H9 (cell line): ENCODE results near the gene DKKL1. TPM values are rescaled to one million over a fixed set of nuclear protein-coding genes. Genes with fewer than 3 reads are reported as not detected.

Experiments used
- DNase-seq: peaks from one replicate; pipeline ENCODE4 v3.0.0-alpha.2; 2017
- H2AFZ ChIP-seq: one replicate; pipeline ENCODE4 v1.6.1; 2013; ENCODE audit warnings: mild to moderate bottlenecking, low read length, control low read depth, moderate library complexity
- H2AK5ac ChIP-seq: 2 replicates; pipeline ENCODE4 v1.6.1; 2013; ENCODE audit warnings: low read length, control low read depth, mixed read lengths; ENCODE audit not compliant: insufficient read length
- H2BK120ac ChIP-seq: one replicate; pipeline ENCODE4 v1.6.1; 2013; ENCODE audit warnings: low read depth, mild to moderate bottlenecking, low read length, control low read depth, inconsistent platforms; ENCODE audit not compliant: poor library complexity, severe bottlenecking
- H2BK12ac ChIP-seq: 2 replicates; pipeline ENCODE4 v1.6.1; 2013; ENCODE audit warnings: low read length, control low read depth, mixed read lengths, low read depth; ENCODE audit not compliant: insufficient read length
- H2BK15ac ChIP-seq: 2 replicates; pipeline ENCODE4 v1.6.1; 2013; ENCODE audit warnings: low read depth, low read length, control low read depth
- H2BK20ac ChIP-seq: one replicate; pipeline ENCODE4 v1.6.1; 2013; ENCODE audit warnings: low read depth, mild to moderate bottlenecking, low read length, control low read depth, inconsistent platforms; ENCODE audit not compliant: poor library complexity, severe bottlenecking
- H2BK5ac ChIP-seq: 2 replicates; pipeline ENCODE4 v1.6.1; 2013; ENCODE audit warnings: low read length, control low read depth, mixed read lengths; ENCODE audit not compliant: insufficient read length
- H3K14ac ChIP-seq: 2 replicates; pipeline ENCODE4 v1.6.1; 2013; ENCODE audit warnings: low read length, control low read depth; ENCODE audit not compliant: insufficient read depth
- H3K18ac ChIP-seq: 2 replicates; pipeline ENCODE4 v1.6.1; 2013; ENCODE audit warnings: low read depth, mild to moderate bottlenecking, mixed read lengths, low read length, control low read depth; ENCODE audit not compliant: insufficient read length
- H3K23ac ChIP-seq: 2 replicates; pipeline ENCODE4 v1.6.1; 2013; ENCODE audit warnings: low read length, control low read depth, mixed read lengths, low read depth; ENCODE audit not compliant: insufficient read length
- H3K23me2 ChIP-seq: 2 replicates; pipeline ENCODE4 v1.6.1; 2013; ENCODE audit warnings: low read depth, mild to moderate bottlenecking, mixed read lengths, low read length, control low read depth; ENCODE audit not compliant: insufficient read length, poor library complexity, severe bottlenecking
- H3K27ac ChIP-seq: 2 replicates; pipeline ENCODE4 v1.5.1; 2013; ENCODE audit warnings: low read length, control low read depth, mixed read lengths, low read depth; ENCODE audit not compliant: insufficient read length
- H3K27me3 ChIP-seq: 2 replicates; pipeline ENCODE4 v1.6.1; 2013; ENCODE audit warnings: low read length, control low read depth, inconsistent platforms; ENCODE audit not compliant: insufficient read depth
- H3K4ac ChIP-seq: 2 replicates; pipeline ENCODE4 v1.6.1; 2013; ENCODE audit warnings: low read depth, mild to moderate bottlenecking, control low read depth, inconsistent platforms, low read length, moderate library complexity
- H3K4me1 ChIP-seq: 2 replicates; pipeline ENCODE4 v1.6.1; 2013; ENCODE audit warnings: low read length, control low read depth, inconsistent platforms; ENCODE audit not compliant: insufficient read depth
- H3K4me2 ChIP-seq: 2 replicates; pipeline ENCODE4 v1.6.1; 2013; ENCODE audit warnings: low read length, control low read depth, mixed read lengths; ENCODE audit not compliant: insufficient read length, insufficient read depth
- H3K56ac ChIP-seq: 2 replicates; pipeline ENCODE4 v1.6.1; 2013; ENCODE audit warnings: low read depth, mild to moderate bottlenecking, mixed read lengths, low read length, control low read depth; ENCODE audit not compliant: insufficient read length
- H3K79me1 ChIP-seq: 2 replicates; pipeline ENCODE4 v1.6.1; 2013; ENCODE audit warnings: low read depth, mild to moderate bottlenecking, moderate library complexity, low read length, control low read depth, inconsistent platforms; ENCODE audit not compliant: insufficient read depth, poor library complexity, severe bottlenecking
- H3K79me2 ChIP-seq: 2 replicates; pipeline ENCODE4 v1.6.1; 2013; ENCODE audit warnings: low read length, control low read depth, inconsistent platforms; ENCODE audit not compliant: insufficient read depth
- H3K9ac ChIP-seq: 2 replicates; pipeline ENCODE4 v1.6.1; 2013; ENCODE audit warnings: low read length, control low read depth, mixed read lengths; ENCODE audit not compliant: insufficient read length; ENCODE audit errors: extremely low read depth
- H3K9me3 ChIP-seq: one replicate; pipeline ENCODE4 v1.6.1; 2013; ENCODE audit warnings: low read depth, low read length, inconsistent platforms; ENCODE audit not compliant: control insufficient read depth
- H3T11ph ChIP-seq: one replicate; pipeline ENCODE4 v1.6.1; 2013; ENCODE audit warnings: mild to moderate bottlenecking, low read length, control low read depth, inconsistent platforms
- H4K20me1 ChIP-seq: one replicate; pipeline ENCODE4 v1.6.1; 2013; ENCODE audit not compliant: control insufficient read depth, insufficient read length, insufficient read depth
- H4K5ac ChIP-seq: 2 replicates; pipeline ENCODE4 v1.6.1; 2013; ENCODE audit warnings: low read depth, mild to moderate bottlenecking, mixed read lengths, low read length, control low read depth; ENCODE audit not compliant: insufficient read length
- H4K8ac ChIP-seq: replicated peaks from 2 replicates; pipeline ENCODE4 v1.6.1; 2013; ENCODE audit warnings: low read length, control low read depth, mixed read lengths, low read depth; ENCODE audit not compliant: insufficient read length
- H4K91ac ChIP-seq: 2 replicates; pipeline ENCODE4 v1.6.1; 2013; ENCODE audit warnings: low read depth, mild to moderate bottlenecking, moderate library complexity, mixed read lengths, low read length, control low read depth; ENCODE audit not compliant: insufficient read length
- H3K27ac Mint-ChIP-seq, 3 experiments: 2 replicates in 2 of 3; 3 replicates in 1 of 3; pipeline ENCODE4 v1.8.0; 2020 to 2021; ENCODE audit warnings: mixed read lengths in 3 of 3, mild to moderate bottlenecking in 1 of 3, moderate library complexity in 1 of 3
- H3K27me3 Mint-ChIP-seq: 2 replicates; pipeline ENCODE4 v1.8.0; 2021; ENCODE audit warnings: low read depth, mild to moderate bottlenecking, moderate library complexity, mixed read lengths
- H3K36me3 Mint-ChIP-seq, 3 experiments: 2 replicates in 2 of 3; 3 replicates in 1 of 3; pipeline ENCODE4 v1.8.0; 2020 to 2021; ENCODE audit warnings: low read depth in 3 of 3, mixed read lengths in 3 of 3; ENCODE audit not compliant: insufficient read depth in 1 of 3
- H3K4me1 Mint-ChIP-seq, 2 experiments: 2 replicates each; pipeline ENCODE4 v1.8.0; 2020; ENCODE audit warnings: mixed read lengths in 2 of 2
- H3K4me3 Mint-ChIP-seq, 2 experiments: 2 replicates in 1 of 2; 3 replicates in 1 of 2; pipeline ENCODE4 v1.8.0; 2020 to 2021; ENCODE audit warnings: mild to moderate bottlenecking in 2 of 2, mixed read lengths in 2 of 2, moderate library complexity in 1 of 2
- H3K9me3 Mint-ChIP-seq, 2 experiments: 2 replicates in 1 of 2; 3 replicates in 1 of 2; pipeline ENCODE4 v1.8.0; 2020; ENCODE audit warnings: mild to moderate bottlenecking in 2 of 2, mixed read lengths in 2 of 2, moderate library complexity in 1 of 2
- CTCF ChIP-seq: fragments of 200-600 bp; sonication (generic); conservative IDR thresholded peaks from 3 replicates; pipeline ENCODE4 v1.8.0; 2021; ENCODE audit warnings: antibody characterized with exemption, mild to moderate bottlenecking
- WGBS: extraction: QIAGEN DNeasy Blood & Tissue Kit; methylation state at CpG from one replicate; pipeline ENCODE4 v1.1.7; 2013; ENCODE audit warnings: missing lambda C conversion rate, low lambda C conversion rate, mixed read lengths; ENCODE audit not compliant: insufficient read length; ENCODE audit errors: extremely low coverage; 5-methylcytosine and 5-hydroxymethylcytosine counted together
- total RNA-seq: library from RNA; stranded (reverse); gene quantifications from 2 replicates; pipeline ENCODE4 v1.2.1, GENCODE V29; 2021

DKKL1 gene
- total RNA-seq, 1 experiment from 2014 or later: 3.5 TPM

GRCh38 chr19:49423985-49424303 lies 60.3 kb downstream of the DKKL1 start:
- Histone ChIP-seq H3K4me1 (peaks cover 2% of the 10 kb centered on the region), H3K79me1 (no peaks in the 10 kb centered on the region), H3K27me3 (peaks cover 32% of the 10 kb centered on the region; the same call in 1 of the 2 replicates), H2BK15ac (no peak overlapping the region), H3K23ac (no peak overlapping the region), H3K9me3 (no peaks in the 10 kb centered on the region), H2BK12ac (no peak overlapping the region), H2BK120ac (no peak overlapping the region), H3K4me2 (peak overlapping the region; percentile 84), H3K9ac (no peak overlapping the region), H4K20me1 (no peaks in the 10 kb centered on the region), H4K5ac (no peak overlapping the region), H2AFZ (no peak overlapping the region), H3K4ac (no peak overlapping the region), H3T11ph (no peak overlapping the region), H4K91ac (no peak overlapping the region), H3K14ac (no peak overlapping the region), H4K8ac (no peak overlapping the region), H2BK5ac (no peak overlapping the region), H3K79me2 (no peaks in the 10 kb centered on the region), H3K56ac (no peak overlapping the region), H3K27ac (no peak overlapping the region), H2AK5ac (no peak overlapping the region), H3K23me2 (peaks cover 22% of the 10 kb centered on the region), H3K18ac (no peak overlapping the region), H2BK20ac (no peak overlapping the region)
- H3K27ac Mint-ChIP-seq: no peak overlapping the region
- no peak for DNase-seq
- no peak for TF ChIP-seq CTCF
- no peaks in the 10 kb centered on the region; a peak in 2 of 7 replicates for H3K36me3 Mint-ChIP-seq
- H3K9me3 Mint-ChIP-seq: peaks cover 0 to 9% of the 10 kb centered on the region in 2 experiments; a peak in 2 of 5 replicates
- H3K4me3 Mint-ChIP-seq: peak overlapping the region in 1 of 2 experiments; percentile 10; a peak in 2 of 5 replicates
- no CpG with 5 or more reads among the region's 3 CpGs for WGBS
- peaks cover 80% of the 10 kb centered on the region for H3K27me3 Mint-ChIP-seq
- peaks cover 69 to 77% of the 10 kb centered on the region in 2 experiments for H3K4me1 Mint-ChIP-seq

Other genes with a start within 250 kb of the DKKL1 start
- 3.5 and 4.2 TPM in 2 replicates for gene LIN7B, start 249.5 kb upstream of the DKKL1 start, total RNA-seq
- 0.72 and 1.1 TPM in 2 replicates for gene C19orf73, start 244.7 kb upstream of the DKKL1 start, total RNA-seq
- gene PPFIA3, start 244.3 kb upstream of the DKKL1 start, total RNA-seq: 18.8 and 19.1 TPM in 2 replicates
- 1.8 and 1.9 TPM in 2 replicates for gene HRC, start 208.5 kb upstream of the DKKL1 start, total RNA-seq
- gene TRPM4, start 206.1 kb upstream of the DKKL1 start, total RNA-seq: 6.9 and 7.2 TPM in 2 replicates
- 2.9 and 3.2 TPM in 2 replicates for gene SLC6A16, start 38.7 kb upstream of the DKKL1 start, total RNA-seq
- gene CD37, start 28.5 kb upstream of the DKKL1 start, total RNA-seq: not detected in 2 replicates
- 118 and 126 TPM in 2 replicates for gene TEAD2, start 1.5 kb upstream of the DKKL1 start, total RNA-seq
- gene KASH5, start 24.4 kb downstream of the DKKL1 start, total RNA-seq: 0.39 TPM in 1 of 2 replicates, not detected in the other
- gene PTH2, start 59.6 kb downstream of the DKKL1 start, total RNA-seq: 0.92 and 0.96 TPM in 2 replicates
- 1.1 and 1.3 TPM in 2 replicates for gene GFY, start 61.5 kb downstream of the DKKL1 start, total RNA-seq
- 1.1 and 1.3 TPM in 2 replicates for gene SLC17A7, start 77.7 kb downstream of the DKKL1 start, total RNA-seq
- 166 and 171 TPM in 2 replicates for gene PIH1D1, start 87.9 kb downstream of the DKKL1 start, total RNA-seq
- gene ALDH16A1, start 89.3 kb downstream of the DKKL1 start, total RNA-seq: 51.7 and 54.4 TPM in 2 replicates
- gene FLT3LG, start 110.3 kb downstream of the DKKL1 start, total RNA-seq: 2.1 and 2.6 TPM in 2 replicates
- 3,286 and 3,356 TPM in 2 replicates for gene RPL13A, start 123.7 kb downstream of the DKKL1 start, total RNA-seq
- 2,503 and 2,512 TPM in 2 replicates for gene RPS11, start 132.6 kb downstream of the DKKL1 start, total RNA-seq
- gene FCGRT, start 148.8 kb downstream of the DKKL1 start, total RNA-seq: 41.1 and 45.4 TPM in 2 replicates
- 14.5 and 15.0 TPM in 2 replicates for gene RCN3, start 164.1 kb downstream of the DKKL1 start, total RNA-seq
- 75.1 and 78.4 TPM in 2 replicates for gene NOSIP, start 216.7 kb downstream of the DKKL1 start, total RNA-seq
- gene PRRG2, start 217.4 kb downstream of the DKKL1 start, total RNA-seq: 3.3 and 3.5 TPM in 2 replicates
- 64.2 and 65.9 TPM in 2 replicates for gene PRR12, start 227.3 kb downstream of the DKKL1 start, total RNA-seq